Activated T-helper 1 cell treated with anti-CD3 and anti-CD28 coated beads, Interleukin-12 subunit alpha, Interleukin-12 subunit beta, Interleukin-2, Interleukin-4 antibody, amounts not matched to agents 30 ng/mL and 10 ng/mL and 1 ng/mL, durations not matched to agents 14 hours and 24 hours and 36 hours (primary cell): ENCODE data around the gene LGI2. TPM values are rescaled to one million over a fixed set of nuclear protein-coding genes. Genes with fewer than 3 reads are reported as not detected.
A peak's percentile ranks its signal among the peaks of the same experiment; 100 is the strongest.

Experiments used
- DNase-seq: peaks from one replicate; pipeline ENCODE4 v3.0.0; 2021; ENCODE audit warnings: low spot score
- H3K27ac Mint-ChIP-seq: one replicate; pipeline ENCODE4 v1.8.0; 2021; ENCODE audit warnings: mild to moderate bottlenecking, mixed read lengths
- H3K27me3 Mint-ChIP-seq: one replicate; pipeline ENCODE4 v1.8.0; 2022; ENCODE audit warnings: mild to moderate bottlenecking, moderate library complexity, mixed read lengths; ENCODE audit not compliant: insufficient read depth
- H3K36me3 Mint-ChIP-seq: one replicate; pipeline ENCODE4 v1.8.0; 2021; ENCODE audit warnings: low read depth, mixed read lengths
- H3K4me1 Mint-ChIP-seq: one replicate; pipeline ENCODE4 v1.8.0; 2021; ENCODE audit warnings: low read depth, mixed read lengths
- H3K4me3 Mint-ChIP-seq: one replicate; pipeline ENCODE4 v1.8.0; 2021; ENCODE audit warnings: mild to moderate bottlenecking, moderate library complexity, mixed read lengths
- H3K9me3 Mint-ChIP-seq: one replicate; pipeline ENCODE4 v1.8.0; 2021; ENCODE audit warnings: mixed read lengths
- intact Hi-C: fragments of 100-400 bp; cut with micrococcal nuclease; formaldehyde crosslinking; loops from one replicate; pipeline ENCODE4 v1.15.1; 2024
- total RNA-seq: library from RNA; stranded (reverse); gene quantifications from 2 replicates; pipeline ENCODE4 v1.2.3, GENCODE V29; 2022

LGI2 gene
- total RNA-seq, 1 donor from 2014 or later, result not detected

DNA sequence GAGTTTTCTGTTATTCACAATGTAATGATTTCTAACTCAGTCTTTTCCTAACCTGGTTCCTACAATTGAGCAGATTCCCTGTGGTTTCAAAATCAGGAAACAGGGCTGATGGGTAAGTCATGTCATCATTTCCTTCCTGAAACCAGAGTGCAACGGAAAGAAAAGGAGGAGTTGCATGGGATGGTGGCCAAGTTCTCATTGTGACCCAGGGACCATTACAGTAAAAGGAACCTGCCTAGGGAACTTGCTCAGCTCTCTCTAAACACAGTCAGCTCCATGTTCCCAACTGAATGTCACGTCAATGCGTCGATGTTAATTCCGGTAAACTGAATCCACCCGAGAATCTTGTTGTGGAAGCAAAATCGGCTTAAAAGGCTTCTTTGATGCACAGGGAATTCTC is 51.2 kb downstream of the LGI2 start:
- Mint-ChIP-seq H3K27me3 (peaks cover 13% of the 10 kb centered on the region), H3K27ac (no peak overlapping the region), H3K4me3 (peak overlapping the region; percentile 39), H3K9me3 (no peaks in the 10 kb centered on the region), H3K36me3 (no peaks in the 10 kb centered on the region), H3K4me1 (peaks cover 5% of the 10 kb centered on the region)
- intact Hi-C loops, result no loop called here
- DNase-seq, result no peak

DNA sequence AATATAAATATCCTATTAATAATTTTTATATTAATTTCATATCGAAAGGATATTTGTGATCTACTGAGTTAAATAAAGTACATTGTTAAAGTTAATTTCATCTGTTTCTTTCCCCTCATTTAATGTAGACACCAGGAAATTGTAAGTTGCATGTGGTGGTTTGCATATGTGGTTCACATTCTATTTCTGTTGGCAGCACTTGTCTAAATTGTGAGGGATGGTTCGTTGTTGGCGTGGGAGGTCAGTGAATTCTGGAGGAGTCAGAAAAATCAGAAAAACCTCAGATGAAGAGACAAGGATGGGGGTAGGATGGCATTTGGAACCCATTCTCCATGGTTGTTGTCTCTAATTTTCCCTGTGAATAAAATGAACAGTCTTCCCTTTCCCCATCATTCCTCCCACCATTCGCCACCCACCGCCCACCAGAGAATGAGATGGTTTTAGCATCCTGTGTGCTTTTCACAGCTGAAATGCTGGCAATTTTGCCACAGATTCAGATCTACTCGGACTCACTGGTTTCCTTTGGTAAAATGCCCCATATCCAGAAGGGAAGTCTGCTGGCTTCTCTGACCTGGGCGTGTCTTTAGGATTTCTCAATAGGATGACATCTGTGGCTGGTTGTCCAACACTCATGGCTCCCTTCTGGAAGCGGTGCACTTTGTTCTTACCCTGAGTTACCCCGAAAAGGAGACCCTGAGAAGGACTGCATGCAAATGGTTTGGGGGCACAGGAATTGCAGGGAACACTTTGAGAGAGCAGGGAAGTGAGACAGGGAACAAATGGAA is 52.3 kb downstream of the LGI2 start:
- Mint-ChIP-seq H3K27me3 (peaks cover 14% of the 10 kb centered on the region), H3K4me3 (no peak overlapping the region), H3K9me3 (no peaks in the 10 kb centered on the region), H3K36me3 (no peaks in the 10 kb centered on the region), H3K4me1 (peaks cover 5% of the 10 kb centered on the region), H3K27ac (no peak overlapping the region)
- intact Hi-C loops, result no loop called here
- no peak for DNase-seq

DNA sequence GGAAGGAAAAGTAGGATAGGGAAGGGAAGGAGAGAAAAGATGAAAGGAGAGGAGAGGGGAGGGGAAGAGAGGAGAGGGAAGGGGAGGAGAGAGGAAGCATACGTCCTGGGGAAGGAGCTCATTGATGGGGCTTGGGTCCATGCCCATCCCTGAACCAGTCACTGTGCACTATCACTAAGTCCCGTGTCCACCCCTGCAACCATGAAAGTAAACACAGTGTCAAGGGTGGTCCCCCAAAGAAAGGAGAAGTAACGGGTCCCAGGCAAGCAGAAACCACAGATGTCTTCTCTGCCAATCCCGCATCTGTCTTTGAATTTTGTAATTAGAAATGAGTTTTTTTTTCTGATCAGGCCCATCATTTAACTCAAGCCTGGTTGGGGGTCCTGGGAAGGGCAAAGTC is 55.2 kb downstream of the LGI2 start:
- no peak overlapping the region for H3K27ac Mint-ChIP-seq
- H3K4me1 Mint-ChIP-seq, result peaks cover 5% of the 10 kb centered on the region
- H3K27me3 Mint-ChIP-seq, result peaks cover 10% of the 10 kb centered on the region
- H3K4me3 Mint-ChIP-seq, result no peak overlapping the region
- intact Hi-C loops, result no loop called here
- no peaks in the 10 kb centered on the region for H3K36me3 Mint-ChIP-seq
- DNase-seq, result no peak
- H3K9me3 Mint-ChIP-seq, result no peaks in the 10 kb centered on the region

DNA sequence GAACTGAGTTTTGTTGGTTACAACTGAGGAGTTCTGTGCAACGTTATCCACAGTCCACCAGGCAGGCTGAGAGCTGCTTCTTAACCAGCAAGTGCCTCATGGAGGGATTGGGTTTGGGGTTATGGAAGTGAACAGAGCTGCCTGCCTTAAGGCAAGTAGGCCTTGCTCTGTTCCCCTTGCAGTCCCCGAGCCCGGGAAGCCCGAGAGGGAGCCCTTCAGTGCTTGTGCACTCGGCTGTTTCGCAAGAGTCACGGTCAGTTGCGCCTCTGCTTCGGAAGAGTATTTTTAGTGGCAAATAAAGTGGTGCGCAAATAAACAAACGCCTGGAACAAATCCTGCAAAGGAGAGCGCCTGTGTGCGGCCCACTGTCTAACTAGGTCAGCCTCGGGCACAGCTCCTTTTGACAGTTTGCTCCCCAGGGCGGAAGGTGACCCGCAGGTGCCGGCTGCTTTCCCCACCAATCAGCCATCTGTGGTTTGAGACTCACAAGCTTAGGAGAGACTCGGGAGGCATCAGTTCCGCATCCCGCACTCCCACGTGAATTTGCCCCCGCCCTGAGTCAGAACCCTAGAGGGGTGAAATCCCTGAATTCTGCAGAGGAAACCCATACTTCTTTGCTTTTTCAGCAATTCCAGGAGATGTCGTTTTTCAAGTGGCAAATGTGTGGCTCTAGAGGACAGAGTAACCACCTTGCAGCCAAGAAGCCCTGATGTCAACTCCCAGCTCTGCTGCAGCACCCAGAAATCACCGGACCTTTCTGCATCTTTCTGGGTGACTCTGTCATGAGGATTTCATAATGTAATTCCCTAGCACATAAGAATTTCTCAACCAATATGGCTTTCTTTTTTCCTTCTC is 56.8 kb downstream of the LGI2 start:
- H3K27ac Mint-ChIP-seq, result no peak overlapping the region
- H3K9me3 Mint-ChIP-seq, result no peaks in the 10 kb centered on the region
- intact Hi-C loops, result no loop called here
- DNase-seq, result no peak
- no peak overlapping the region for H3K4me3 Mint-ChIP-seq
- no peaks in the 10 kb centered on the region for H3K4me1 Mint-ChIP-seq
- no peaks in the 10 kb centered on the region for H3K36me3 Mint-ChIP-seq
- H3K27me3 Mint-ChIP-seq, result peaks cover 10% of the 10 kb centered on the region

DNA sequence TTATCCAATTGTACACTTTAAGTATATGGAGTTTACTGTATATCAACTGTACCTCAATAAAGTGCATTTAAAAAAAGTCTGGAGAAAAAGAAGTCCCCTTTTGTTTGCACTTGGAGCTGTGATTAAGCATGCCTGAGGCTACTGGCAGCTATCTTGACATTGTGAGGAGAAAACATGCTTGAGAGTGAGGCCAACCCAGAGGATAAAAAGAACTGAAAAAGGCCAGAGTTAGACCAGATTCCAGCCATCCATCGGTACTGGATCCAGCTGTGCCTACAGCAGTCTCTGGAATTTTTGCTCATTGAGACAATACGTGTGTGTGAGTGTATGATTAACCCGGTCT is 57.4 kb downstream of the LGI2 start:
- Mint-ChIP-seq H3K9me3 (no peaks in the 10 kb centered on the region), H3K27ac (no peak overlapping the region), H3K36me3 (no peaks in the 10 kb centered on the region), H3K27me3 (peaks cover 9% of the 10 kb centered on the region), H3K4me3 (no peak overlapping the region), H3K4me1 (no peaks in the 10 kb centered on the region)
- intact Hi-C loops, result no loop called here
- DNase-seq, result no peak

DNA sequence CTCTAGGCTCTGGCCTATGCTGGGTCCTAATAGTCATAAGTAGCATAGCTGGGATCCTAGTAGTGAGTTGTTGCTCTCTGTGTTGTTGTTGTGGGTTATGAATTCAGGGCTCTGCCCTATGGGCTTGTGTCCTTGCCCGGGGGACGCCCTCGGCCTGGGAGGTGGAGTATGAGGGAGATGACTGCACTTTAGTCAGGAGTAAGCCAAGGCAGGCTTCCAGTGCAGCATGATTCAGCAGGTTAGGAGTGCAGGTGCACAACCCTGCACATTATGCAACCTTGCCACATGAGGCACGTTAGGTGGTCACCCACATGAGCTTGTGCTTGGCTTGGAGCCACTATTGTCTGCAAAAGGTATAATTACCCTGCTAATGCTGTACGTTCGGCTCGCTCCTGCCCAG is 59.6 kb downstream of the LGI2 start:
- H3K36me3 Mint-ChIP-seq, result no peaks in the 10 kb centered on the region
- peaks cover 4% of the 10 kb centered on the region for H3K9me3 Mint-ChIP-seq
- DNase-seq, result no peak
- H3K27me3 Mint-ChIP-seq, result peaks cover 2% of the 10 kb centered on the region
- no peak overlapping the region for H3K4me3 Mint-ChIP-seq
- intact Hi-C loops, result no loop called here
- H3K4me1 Mint-ChIP-seq, result no peaks in the 10 kb centered on the region
- H3K27ac Mint-ChIP-seq, result no peak overlapping the region

DNA sequence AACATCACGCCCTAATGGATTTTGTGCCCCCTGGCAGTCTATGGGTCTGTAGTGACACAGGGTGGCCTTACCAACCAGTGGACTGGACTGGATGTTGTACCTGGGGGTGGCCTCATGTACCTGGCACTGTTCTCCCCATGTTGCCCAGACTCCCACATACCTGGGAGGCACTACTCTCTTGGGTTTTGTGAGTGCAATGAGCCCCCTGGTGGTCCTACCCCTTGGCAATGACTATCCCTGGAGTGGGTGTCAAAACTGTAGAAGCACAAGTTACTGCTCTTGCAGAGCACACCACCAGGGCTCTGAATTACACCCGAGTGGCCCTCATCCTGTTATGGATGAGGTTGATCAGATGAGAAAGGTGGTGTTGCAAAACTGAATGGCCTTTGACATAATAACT is 60.1 kb downstream of the LGI2 start:
- Mint-ChIP-seq H3K9me3 (peaks cover 9% of the 10 kb centered on the region), H3K36me3 (no peaks in the 10 kb centered on the region), H3K4me3 (no peak overlapping the region), H3K27ac (no peak overlapping the region), H3K4me1 (no peaks in the 10 kb centered on the region), H3K27me3 (peaks cover 2% of the 10 kb centered on the region)
- intact Hi-C loops, result no loop called here
- no peak for DNase-seq

DNA sequence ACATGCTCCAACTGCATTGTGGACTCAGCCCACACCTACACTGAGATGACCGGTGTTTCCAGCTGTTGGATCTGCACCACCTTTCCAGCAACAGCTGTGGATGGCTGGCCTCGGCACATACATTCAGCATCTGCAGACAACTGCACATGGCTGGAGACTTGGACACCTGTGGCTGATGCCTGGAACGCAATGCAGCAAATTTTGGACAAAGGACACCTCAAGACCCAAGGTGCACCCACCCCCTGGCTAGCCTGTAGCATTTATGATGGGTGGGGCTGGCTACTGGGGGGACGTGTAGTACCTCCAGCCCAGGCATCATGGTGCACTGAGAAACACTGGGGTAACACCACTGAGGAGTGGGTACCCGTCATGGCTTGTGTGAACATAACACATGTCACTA is 60.6 kb downstream of the LGI2 start:
- Mint-ChIP-seq H3K27me3 (peaks cover 2% of the 10 kb centered on the region), H3K4me1 (no peaks in the 10 kb centered on the region), H3K4me3 (no peak overlapping the region), H3K36me3 (no peaks in the 10 kb centered on the region), H3K27ac (no peak overlapping the region), H3K9me3 (peaks cover 14% of the 10 kb centered on the region)
- intact Hi-C loops, result no loop called here
- DNase-seq, result no peak

DNA sequence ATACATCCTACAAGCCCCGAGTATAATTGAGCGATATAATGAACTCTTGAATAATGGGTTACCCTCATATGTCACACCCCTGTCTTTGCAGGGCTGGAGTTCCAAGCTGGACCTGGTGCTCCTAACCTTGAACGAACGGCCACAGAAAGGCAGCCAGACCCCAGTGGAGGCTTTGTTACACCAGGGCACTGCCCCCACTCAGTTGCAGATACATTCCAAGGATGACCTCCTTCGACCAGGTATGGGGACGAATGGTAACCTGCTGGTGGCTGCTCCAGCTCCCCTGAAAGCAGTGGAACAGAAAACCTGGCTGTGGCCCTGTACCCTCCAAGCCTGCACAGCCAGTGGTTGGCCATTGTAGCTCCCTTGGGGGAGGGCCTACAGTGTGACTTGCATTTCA is 61.3 kb downstream of the LGI2 start:
- Mint-ChIP-seq H3K4me1 (no peaks in the 10 kb centered on the region), H3K36me3 (no peaks in the 10 kb centered on the region), H3K4me3 (no peak overlapping the region), H3K27ac (no peak overlapping the region), H3K9me3 (peaks cover 20% of the 10 kb centered on the region), H3K27me3 (peaks cover under 1% of the 10 kb centered on the region)
- no peak for DNase-seq
- intact Hi-C loops, result no loop called here

DNA sequence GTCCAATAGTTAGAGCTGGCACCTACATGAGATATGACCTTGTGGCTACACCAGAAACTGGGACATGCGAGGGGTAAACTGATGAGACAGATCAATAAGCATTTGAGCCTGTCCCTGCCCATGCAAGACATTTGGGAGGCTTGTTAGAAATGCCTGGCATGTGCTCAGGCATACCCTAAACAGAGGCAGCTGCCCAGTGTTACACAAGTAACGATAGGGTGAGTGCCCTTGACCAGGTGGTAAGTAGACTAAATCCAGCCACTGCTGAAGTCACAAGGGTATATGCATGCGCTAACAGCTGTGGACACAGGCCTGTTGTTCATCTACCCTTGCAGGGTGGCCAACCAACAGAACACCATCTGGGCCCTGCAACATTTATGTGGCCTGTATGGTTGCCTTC is 61.8 kb downstream of the LGI2 start:
- intact Hi-C loops, result no loop called here
- H3K27ac Mint-ChIP-seq, result no peak overlapping the region

DNA sequence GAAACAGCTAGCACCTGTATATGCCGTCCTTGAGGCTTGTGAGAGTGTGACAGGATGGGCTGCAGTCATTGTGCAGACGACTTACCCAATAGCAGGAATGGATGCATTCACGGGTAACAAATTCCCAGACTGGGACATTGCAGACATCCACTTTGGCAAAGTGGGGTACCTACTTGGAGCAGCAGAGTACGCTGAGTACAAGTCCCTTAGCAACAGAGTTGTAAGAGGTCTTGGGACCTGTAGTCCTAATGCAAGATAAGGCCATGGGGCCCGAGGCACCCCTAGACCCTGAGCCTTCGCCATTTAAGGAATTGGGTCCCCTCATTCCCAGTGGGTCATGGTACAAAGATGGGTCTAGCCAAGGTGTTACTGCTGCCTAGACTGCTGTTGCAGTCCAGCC is 62.5 kb downstream of the LGI2 start:
- Mint-ChIP-seq H3K27me3 (no peaks in the 10 kb centered on the region), H3K36me3 (no peaks in the 10 kb centered on the region), H3K9me3 (peaks cover 23% of the 10 kb centered on the region), H3K27ac (no peak overlapping the region), H3K4me3 (no peak overlapping the region), H3K4me1 (no peaks in the 10 kb centered on the region)
- DNase-seq, result no peak
- intact Hi-C loops, result no loop called here

More for the DNA sequence above, 61.8 kb downstream of the LGI2 start:
- Mint-ChIP-seq H3K4me1 (no peaks in the 10 kb centered on the region), H3K4me3 (no peak overlapping the region), H3K27me3 (no peaks in the 10 kb centered on the region), H3K36me3 (no peaks in the 10 kb centered on the region), H3K9me3 (peaks cover 23% of the 10 kb centered on the region)
- DNase-seq, result no peak

DNA sequence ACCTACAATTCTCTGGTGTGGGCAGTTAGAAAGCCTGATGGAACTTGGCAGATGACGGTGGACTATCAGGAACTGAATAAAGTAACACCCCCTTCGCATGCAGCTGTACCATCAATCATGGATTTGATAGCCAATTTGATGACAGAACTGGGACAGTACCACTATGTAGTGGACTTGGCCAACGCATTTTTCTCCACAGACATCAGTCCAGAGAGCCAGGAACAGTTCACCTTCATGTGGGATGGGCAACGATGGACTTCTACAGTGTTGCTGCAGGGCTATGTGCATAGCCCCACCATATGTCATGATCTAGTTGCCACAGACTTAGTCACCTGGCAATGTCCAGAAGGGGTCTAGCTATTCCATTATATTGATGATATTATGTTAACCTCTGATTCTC is 63.4 kb downstream of the LGI2 start:
- Mint-ChIP-seq H3K36me3 (no peaks in the 10 kb centered on the region), H3K27me3 (no peaks in the 10 kb centered on the region), H3K4me3 (no peak overlapping the region), H3K9me3 (peaks cover 23% of the 10 kb centered on the region), H3K27ac (no peak overlapping the region), H3K4me1 (no peaks in the 10 kb centered on the region)
- no peak for DNase-seq
- intact Hi-C loops, result no loop called here

DNA sequence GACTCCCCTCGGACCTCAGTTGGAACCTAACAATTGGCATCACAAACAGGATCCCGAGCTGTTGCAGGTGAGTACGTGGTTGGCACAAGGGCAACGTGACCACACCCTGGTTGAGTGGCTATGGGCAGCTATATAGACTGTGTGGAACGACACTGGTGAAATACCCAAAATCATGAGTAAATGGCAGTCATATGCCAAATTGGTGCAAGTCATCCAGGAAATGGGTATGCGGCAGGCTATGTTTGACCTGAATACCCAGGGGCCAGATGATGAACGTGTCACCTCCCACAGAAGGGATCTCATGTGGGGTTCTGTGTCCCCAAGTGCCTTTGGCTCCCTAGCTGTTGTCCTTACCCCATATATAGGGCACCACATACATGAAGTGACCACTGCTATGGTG is 64.7 kb downstream of the LGI2 start:
- no peak for DNase-seq
- H3K9me3 Mint-ChIP-seq, result peaks cover 23% of the 10 kb centered on the region
- H3K36me3 Mint-ChIP-seq, result no peaks in the 10 kb centered on the region
- no peak overlapping the region for H3K4me3 Mint-ChIP-seq
- no peaks in the 10 kb centered on the region for H3K27me3 Mint-ChIP-seq
- intact Hi-C loops, result no loop called here
- no peak overlapping the region for H3K27ac Mint-ChIP-seq
- no peaks in the 10 kb centered on the region for H3K4me1 Mint-ChIP-seq
